SKM-1 (cell line): ENCODE results near the gene CDK7.
A peak's percentile ranks its signal among the peaks of the same experiment; 100 is the strongest.
"Not testable (repeated sequence)": the region's sequence is repeated elsewhere in the genome, so short reads cannot be mapped to it uniquely, and the experiment has no call there.

Source experiments
- DNase-seq: peaks from one replicate; lab custom pipeline; 2025; ENCODE audit not compliant: unreplicated experiment; lab: John Stamatoyannopoulos, UW

Gene CDK7

GRCh38 chr5:69236733-69237132 lies 2.0 kb downstream of the CDK7 start:
- DNase-seq, result not testable (repeated sequence)

GRCh38 chr5:69237877-69238276 lies 3.2 kb downstream of the CDK7 start:
- DNase-seq, result no peak

GRCh38 chr5:69238760-69239251 lies 4.1 kb downstream of the CDK7 start:
- no peak for DNase-seq

- DNase-seq, result no peak
Measured at GRCh38 chr5:69242215-69242927, 7.7 kb downstream of the CDK7 start.

- DNase-seq, result no peak
Measured at GRCh38 chr5:69245031-69245430, 10.3 kb downstream of the CDK7 start.

- no peak for DNase-seq
Measured at GRCh38 chr5:69248019-69248418, 13.3 kb downstream of the CDK7 start.

GRCh38 chr5:69250593-69250992 lies 15.9 kb downstream of the CDK7 start:
- DNase-seq, result no peak

- DNase-seq, result no peak
Measured at GRCh38 chr5:69252437-69252836, 17.8 kb downstream of the CDK7 start.

- DNase-seq, result not testable (repeated sequence)
Measured at GRCh38 chr5:69255940-69256339, 21.3 kb downstream of the CDK7 start.

- DNase-seq, result no peak
Measured at GRCh38 chr5:69257577-69257976, 22.9 kb downstream of the CDK7 start.

- DNase-seq, result no peak
Measured at GRCh38 chr5:69261034-69261433, 26.3 kb downstream of the CDK7 start.

- no peak for DNase-seq
Measured at GRCh38 chr5:69265931-69266330, 31.2 kb downstream of the CDK7 start.

- peak; percentile 5 for DNase-seq
Measured at GRCh38 chr5:69268899-69269298, 34.2 kb downstream of the CDK7 start.

GRCh38 chr5:69270840-69271239 lies 36.2 kb downstream of the CDK7 start:
- DNase-seq, result no peak

- DNase-seq, result no peak
Measured at GRCh38 chr5:69271376-69271775, 36.7 kb downstream of the CDK7 start.

- DNase-seq, result no peak
Measured at GRCh38 chr5:69275563-69275962, 40.9 kb downstream of the CDK7 start.

GRCh38 chr5:69276422-69277174 lies 41.9 kb downstream of the CDK7 start:
- DNase-seq, result no peak

GRCh38 chr5:69279517-69279916 lies 44.8 kb downstream of the CDK7 start:
- DNase-seq, result no peak

GRCh38 chr5:69281114-69281513 lies 46.4 kb downstream of the CDK7 start:
- no peak for DNase-seq

- DNase-seq, result no peak
Measured at GRCh38 chr5:69284203-69284602, 49.5 kb downstream of the CDK7 start.

GRCh38 chr5:69285448-69286116 lies 50.9 kb downstream of the CDK7 start:
- no peak for DNase-seq

- no peak for DNase-seq
Measured at GRCh38 chr5:69288069-69288468, 53.4 kb downstream of the CDK7 start.
